Eye (tissue), 1 donor: ENCODE measurements around the gene WDR37.
"Not testable (repeated sequence)": the region's sequence is repeated elsewhere in the genome, so short reads cannot be mapped to it uniquely, and the experiment has no call there.

ENCODE experiments used
- DNase-seq: peaks from one replicate; pipeline ENCODE4 v3.0.0-alpha.2; 2015

WDR37 gene

GRCh38 chr10:1155791-1156615 lies 99.8 kb downstream of the WDR37 start:
- DNase-seq: no peak

GRCh38 chr10:1156616-1156886 lies 100.4 kb downstream of the WDR37 start:
- no peak for DNase-seq

- DNase-seq: no peak
Measured at GRCh38 chr10:1156921-1157614, 100.9 kb downstream of the WDR37 start.

GRCh38 chr10:1157615-1157933 lies 101.4 kb downstream of the WDR37 start:
- DNase-seq: no peak

GRCh38 chr10:1158066-1158465 lies 101.9 kb downstream of the WDR37 start:
- no peak for DNase-seq

- DNase-seq: not testable (repeated sequence)
Measured at GRCh38 chr10:1158536-1158935, 102.4 kb downstream of the WDR37 start.

GRCh38 chr10:1159131-1160061 lies 103.2 kb downstream of the WDR37 start:
- no peak for DNase-seq

- DNase-seq: no peak
Measured at GRCh38 chr10:1160561-1161314, 104.6 kb downstream of the WDR37 start.

GRCh38 chr10:1161315-1161673 lies 105.1 kb downstream of the WDR37 start:
- DNase-seq: not testable (repeated sequence)

GRCh38 chr10:1162481-1163203 lies 106.5 kb downstream of the WDR37 start:
- DNase-seq: no peak

GRCh38 chr10:1163204-1163660 lies 107.0 kb downstream of the WDR37 start:
- DNase-seq: no peak

GRCh38 chr10:1163831-1164230 lies 107.6 kb downstream of the WDR37 start:
- no peak for DNase-seq

- DNase-seq: no peak
Measured at GRCh38 chr10:1166101-1166827, 110.1 kb downstream of the WDR37 start.

- DNase-seq: no peak
Measured at GRCh38 chr10:1166828-1167275, 110.7 kb downstream of the WDR37 start.

- no peak for DNase-seq
Measured at GRCh38 chr10:1168763-1169162, 112.6 kb downstream of the WDR37 start.

GRCh38 chr10:1169186-1169885 lies 113.2 kb downstream of the WDR37 start:
- DNase-seq: no peak

- no peak for DNase-seq
Measured at GRCh38 chr10:1169981-1170866, 114.0 kb downstream of the WDR37 start.

GRCh38 chr10:1170867-1171180 lies 114.6 kb downstream of the WDR37 start:
- DNase-seq: no peak

GRCh38 chr10:1171182-1171581 lies 115.0 kb downstream of the WDR37 start:
- no peak for DNase-seq

GRCh38 chr10:1171586-1171985 lies 115.4 kb downstream of the WDR37 start:
- no peak for DNase-seq
